ENCODE measurements around the gene ZDHHC11B.
A peak's percentile ranks its signal among the peaks of the same experiment; 100 is the strongest.
"Not testable (repeated sequence)": the region's sequence is repeated elsewhere in the genome, so short reads cannot be mapped to it uniquely, and the experiment has no call there.

Gene ZDHHC11B

DNA sequence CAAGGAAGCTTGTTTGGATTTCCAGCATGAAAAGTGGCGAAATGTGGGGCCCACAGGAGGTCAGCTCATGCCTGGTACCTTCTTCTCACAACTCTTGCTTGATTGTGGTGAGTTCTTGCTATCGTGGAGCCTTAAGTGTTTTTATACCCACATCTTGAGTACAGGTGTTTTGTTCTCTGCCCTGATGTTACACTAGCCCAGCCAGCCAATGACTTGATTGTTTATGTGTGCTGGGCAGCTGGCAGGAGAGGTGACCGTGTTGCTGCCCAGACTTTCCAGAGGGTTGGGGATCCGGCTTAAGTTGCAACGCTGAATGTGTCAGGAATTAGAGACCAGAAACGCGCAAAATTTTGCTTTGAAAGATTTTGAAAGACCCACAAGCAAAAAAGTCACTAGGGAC lies 67.4 kb downstream of the ZDHHC11B start:
- DNase-seq (ENCODE audit: low read depth, low spot score): no peak

DNA sequence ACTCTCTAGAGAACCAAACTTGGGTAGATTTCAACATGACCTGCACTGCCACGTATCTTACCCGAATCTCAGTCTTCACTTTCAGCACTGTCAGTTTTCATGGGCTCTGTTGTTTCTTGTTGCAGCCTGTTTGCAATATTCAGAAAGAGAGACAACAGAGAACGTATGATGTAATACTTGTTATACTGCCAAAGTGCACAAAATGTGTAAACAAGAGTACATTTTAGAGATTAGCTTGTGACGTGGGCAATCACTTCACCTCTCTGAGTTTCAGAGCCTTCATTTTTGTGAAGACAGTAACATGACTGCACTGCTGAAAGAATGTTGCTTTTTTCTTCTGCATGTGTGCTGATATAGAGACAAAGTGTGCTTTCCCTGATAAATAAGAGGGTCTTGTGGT lies 67.8 kb downstream of the ZDHHC11B start:
- DNase-seq (ENCODE audit: low read depth, low spot score): not testable (repeated sequence)

DNA sequence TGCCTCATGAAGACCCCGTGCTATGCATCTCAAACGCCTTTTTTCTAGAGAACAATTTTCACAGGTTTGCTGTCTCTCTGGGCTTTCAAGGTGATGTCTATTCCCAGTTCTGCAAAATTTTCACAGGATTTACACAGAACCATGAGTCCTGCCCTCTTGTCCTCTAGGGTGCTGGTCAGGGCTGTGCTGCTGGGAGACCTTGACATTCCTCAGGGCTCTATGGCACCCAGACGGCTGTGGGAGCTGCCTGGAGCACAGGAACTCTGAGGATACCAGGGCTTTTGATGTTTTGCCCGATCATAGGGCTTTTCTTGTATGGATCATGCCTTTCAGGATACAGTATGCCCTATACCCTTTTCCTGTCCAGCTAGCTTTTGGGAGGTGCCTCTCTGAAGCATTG lies 68.9 kb downstream of the ZDHHC11B start:
- DNase-seq (ENCODE audit: low read depth, low spot score): not testable (repeated sequence)

DNA sequence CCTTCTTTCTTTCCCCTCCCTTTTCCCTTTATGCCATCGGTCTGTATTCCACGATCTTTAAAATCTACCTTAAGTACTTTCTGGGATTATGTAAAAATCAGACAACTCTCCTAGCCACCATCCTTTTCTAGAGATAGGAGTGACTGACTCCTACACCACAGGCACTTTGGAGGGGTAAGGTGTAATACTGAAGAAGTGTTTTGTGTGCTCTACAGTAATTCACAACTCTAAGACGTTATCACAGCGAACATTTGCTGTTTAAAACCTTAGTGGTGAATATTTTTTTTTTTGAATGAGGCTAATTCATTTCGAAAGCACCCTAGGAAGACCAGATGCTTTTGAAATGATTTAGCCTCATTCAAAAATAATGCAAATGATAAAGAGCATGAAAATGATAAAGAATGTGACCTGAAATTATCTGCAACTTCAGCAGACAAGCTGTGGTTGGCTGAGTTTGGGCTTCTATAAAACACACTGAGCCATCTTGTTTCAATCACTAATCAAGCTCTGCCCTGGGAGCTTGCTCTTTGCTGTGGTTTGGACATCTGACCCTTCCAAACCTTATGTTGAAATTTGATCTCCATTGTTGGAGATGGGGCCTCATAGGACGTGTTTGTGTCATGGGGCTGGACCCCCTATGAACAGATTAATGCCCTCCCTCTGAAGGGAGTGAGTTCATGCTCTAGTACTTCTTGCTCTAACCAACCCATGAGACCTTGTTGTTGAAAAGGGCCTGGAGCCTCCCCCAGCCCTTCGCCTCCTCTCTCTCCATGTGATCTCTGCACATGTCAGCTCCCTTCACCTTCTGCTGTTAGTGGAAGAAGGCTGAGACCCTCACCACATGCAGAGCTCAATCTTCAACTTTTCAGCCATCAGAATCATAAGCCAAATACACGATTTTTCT lies 70.1 kb downstream of the ZDHHC11B start:
- DNase-seq (ENCODE audit: low read depth, low spot score): not testable (repeated sequence)

DNA sequence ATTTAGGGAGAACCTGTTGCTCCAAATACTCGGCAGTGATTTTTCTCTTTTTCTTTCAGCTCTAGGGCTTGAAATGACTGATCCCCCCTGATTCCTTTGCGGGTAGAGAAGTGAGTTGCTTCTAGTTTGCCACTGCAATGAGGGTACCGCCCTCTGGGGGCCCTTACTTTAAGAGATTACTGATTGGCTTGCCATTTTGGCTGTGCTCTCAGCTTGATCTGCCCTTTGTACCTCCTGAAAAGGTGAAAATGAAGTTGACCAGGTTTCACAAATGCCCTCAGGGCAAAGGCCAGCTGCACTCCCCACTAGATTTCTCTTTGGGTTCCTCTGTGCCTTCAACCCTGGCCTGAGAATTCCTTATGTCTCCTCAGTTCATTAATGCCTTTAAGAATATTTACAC lies 70.8 kb downstream of the ZDHHC11B start:
- DNase-seq (ENCODE audit: low read depth, low spot score): not testable (repeated sequence)

DNA sequence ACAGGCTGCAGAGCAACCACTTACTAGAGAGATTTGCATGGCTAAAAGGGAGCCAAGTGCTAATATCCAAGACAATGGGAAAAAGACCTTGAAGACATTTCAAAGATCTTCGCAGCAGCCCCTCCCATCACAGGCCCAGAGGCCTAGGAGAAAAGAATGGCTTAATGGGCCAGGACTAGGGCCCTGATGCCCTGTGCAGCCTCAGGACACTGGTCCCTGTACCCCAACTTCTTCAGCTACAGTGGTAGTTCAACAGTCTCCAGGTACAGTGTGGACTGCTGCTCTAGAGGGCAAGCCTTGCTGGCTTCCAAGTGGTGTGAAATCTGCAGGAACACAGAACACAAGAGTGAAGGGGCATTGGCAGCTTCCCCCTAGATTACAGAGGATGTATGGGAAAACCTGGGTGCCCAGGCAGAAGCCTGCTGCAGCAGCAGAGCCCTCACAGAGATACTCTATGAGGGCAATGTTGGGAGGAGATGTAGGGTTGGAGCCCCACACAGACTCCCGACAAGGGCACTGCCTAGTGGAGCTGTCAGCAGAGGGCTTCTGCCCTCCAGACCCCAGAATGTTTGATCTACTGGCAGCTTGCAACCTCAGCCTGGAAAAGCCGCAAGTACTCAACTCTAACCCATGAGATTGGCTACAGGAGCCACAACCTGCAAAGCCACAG lies 75.5 kb downstream of the ZDHHC11B start:
- not testable (repeated sequence) for DNase-seq (ENCODE audit: low read depth, low spot score)

DNA sequence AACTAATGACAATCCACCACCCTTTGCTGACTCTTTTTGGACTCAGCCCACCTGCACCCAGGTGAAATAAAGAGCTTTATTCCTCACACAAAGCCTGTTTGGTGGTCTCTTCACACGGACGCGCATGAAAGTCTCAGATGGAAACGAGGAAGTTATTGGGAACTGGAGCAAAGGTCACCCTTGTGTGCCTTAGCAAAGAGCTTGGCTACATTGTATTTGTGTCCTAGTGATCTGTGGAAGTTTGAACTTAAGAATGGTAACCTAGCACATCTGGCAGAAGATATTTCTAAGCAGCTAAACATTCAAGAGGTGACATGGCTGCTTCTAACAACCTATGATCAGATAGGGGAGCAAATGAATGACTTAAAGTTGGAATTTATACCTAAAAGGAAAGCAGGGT lies 76.2 kb downstream of the ZDHHC11B start:
- DNase-seq (ENCODE audit: low read depth, low spot score): not testable (repeated sequence)

DNA sequence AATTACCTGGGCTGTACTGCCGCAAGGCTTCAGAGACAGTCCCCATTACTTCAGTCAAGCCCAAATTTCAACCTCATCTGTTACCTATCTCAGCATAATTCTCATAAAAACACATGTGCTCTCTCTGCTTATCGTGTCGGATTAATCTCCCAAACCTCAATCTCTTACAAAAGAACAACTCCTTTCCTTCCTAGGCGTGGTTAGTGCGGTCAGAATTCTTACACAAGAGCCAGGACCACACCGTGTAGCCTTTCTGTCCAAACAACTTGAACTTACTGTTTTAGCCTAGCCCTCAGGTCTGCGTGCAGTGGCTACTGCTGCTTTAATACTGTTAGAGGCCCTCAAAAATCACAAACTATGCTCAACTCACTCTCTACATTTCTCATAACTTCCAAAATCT lies 78.4 kb downstream of the ZDHHC11B start:
- DNase-seq (ENCODE audit: low read depth, low spot score): not testable (repeated sequence)

DNA sequence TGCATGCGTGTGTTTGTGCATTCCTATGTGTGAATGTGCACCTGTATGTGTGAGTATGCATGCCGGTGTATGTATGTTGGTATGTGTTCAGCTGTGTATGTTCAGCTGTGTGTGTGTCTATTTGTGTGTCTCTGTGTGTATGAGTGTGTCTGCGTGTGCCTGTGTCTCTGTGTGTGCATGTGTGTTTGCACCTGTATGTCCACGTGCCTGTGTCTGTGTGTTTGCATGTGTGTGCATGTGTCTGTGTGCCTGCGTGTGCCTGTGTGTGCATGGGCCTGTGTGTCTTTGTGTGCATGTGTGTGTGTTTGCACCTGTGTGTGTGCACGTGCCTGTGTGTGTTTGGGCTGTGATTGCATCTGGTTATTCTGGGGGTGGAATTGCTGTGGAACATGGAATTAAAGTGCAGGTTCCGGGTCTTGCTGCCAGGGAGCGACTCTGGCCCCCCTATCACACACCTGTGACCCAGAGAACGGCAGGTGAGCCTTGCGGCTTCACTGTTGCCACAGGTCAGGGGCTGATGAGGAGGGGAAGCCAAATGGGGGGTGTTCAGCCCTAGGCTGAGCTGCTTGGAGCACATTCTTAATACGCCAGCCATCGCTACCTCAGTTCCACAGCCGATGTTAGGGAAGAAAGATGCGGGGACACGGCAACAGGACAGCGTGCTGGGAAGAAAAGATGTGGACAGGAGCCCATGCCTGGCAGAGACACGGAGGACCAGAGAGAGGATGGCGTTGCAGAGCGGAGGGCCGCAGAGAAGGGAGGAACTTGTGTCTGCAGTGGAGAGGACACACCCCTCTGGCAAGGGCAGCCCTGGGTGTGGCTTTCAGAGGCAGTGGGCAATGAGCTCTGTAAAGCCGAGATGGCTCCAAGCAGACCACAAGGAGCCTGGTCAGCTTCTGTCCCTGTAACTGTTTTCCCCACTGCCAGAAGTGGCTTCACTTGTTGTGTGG lies 87.5 kb downstream of the ZDHHC11B start:
- DNase-seq (ENCODE audit: low read depth, low spot score): not testable (repeated sequence)

DNA sequence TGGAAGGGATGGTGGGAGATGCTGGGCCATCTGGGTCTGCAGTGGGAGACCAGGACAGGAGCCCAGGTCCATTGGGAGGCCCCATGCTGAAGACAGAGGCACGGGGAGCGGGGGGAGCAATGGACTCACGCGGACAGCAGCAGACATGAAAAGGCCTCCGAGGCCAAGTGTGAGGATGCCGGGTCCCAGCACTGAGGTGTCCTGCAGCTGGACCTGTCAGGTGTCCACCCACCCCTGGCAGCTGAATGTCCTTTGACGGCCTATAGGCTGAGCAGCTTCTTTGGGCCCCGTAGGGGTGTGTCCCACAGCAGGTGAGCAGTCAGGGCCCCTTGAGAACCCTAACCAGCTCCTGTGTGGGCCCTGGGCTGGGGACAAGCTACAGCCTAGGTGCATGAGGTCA lies 88.3 kb downstream of the ZDHHC11B start:
- DNase-seq (ENCODE audit: low read depth, low spot score): not testable (repeated sequence)

DNA sequence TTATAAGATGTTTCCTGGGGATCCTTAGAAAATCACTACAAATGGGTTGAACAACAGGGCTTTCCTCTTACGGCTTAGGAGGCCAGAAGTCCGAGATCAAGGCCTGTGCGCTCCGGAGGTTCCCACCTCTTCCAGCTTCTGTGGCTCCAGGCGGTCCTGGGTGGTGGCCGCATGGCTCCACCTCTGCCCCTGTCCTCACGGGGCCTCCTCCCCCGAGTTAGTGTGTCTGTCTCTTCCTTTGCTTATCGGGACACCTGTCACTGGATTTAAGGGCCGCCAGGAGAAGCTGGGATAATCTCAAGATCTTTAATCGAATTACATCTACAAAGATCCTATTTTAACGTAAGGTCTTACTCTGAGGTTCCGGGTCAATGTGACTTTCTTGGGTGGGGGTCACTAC lies 89.1 kb downstream of the ZDHHC11B start:
- not testable (repeated sequence) for DNase-seq (ENCODE audit: low read depth, low spot score)

DNA sequence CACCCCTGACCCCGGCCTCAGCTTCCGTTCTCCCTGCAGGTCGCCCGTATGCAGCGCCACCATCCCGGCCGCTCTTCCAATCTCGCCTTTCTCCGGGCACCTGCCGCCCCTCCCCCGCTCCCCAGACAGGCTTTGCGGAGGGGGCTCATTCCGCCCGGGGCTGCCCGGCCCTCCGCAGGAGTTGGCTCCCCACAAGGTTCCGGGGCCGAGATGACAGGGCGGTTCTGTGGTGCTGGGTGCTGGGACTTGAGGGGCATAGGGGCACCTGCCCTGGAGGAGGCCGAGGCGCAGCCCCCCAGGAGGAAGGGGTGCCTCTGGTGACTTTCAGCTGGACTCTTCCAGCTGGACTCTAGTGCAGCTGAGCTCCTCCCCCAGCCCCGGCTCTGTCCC lies 90.5 kb downstream of the ZDHHC11B start:
- DNase-seq (ENCODE audit: low read depth, low spot score): not testable (repeated sequence)

DNA sequence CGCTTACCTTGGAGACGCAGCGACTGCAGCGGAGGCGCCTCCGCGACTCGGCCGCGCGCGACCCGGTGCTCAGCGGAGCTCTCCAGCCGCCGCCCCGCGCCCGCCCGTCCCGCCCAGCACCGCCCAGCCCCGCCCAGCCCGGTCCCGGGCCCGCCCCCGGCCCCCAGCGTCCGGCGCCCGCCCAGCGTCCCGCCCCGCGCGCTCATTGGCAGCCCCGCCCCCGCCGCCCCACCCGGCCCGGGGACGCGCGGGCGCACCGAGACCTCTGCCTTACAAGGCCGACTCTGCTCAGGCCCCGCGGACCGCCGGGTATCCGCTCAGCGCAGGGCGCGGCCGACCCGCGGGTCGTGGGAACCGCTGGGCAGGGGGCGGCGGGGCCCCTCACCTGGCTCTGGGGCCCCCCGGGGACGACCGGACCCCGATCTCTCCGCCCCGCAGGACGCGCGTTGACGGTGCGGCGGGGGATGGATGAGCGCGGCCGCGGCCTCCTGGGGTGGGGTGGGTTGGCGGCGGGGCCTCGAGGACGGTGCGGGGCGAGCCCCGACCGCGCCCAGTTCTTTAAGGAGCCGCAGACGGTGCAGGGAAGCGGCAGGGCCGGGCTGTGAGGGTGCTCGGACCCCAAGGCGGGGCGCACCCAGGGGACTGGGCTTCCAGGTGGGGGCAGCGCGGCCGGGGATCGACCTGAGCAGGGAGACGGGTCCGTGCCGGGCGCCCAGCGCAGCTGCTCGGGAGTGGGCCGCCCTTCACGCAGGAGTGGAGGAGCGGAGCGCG lies 91.1 kb downstream of the ZDHHC11B start, which contains the start of gene TPPP:
TSS of gene TPPP (minus strand) at position 82 of the 771 bp plus-strand sequence. CDS start 15,292 bp downstream, outside the sequence.
- peak; percentile 18 for DNase-seq (ENCODE audit: low read depth, low spot score)

DNA sequence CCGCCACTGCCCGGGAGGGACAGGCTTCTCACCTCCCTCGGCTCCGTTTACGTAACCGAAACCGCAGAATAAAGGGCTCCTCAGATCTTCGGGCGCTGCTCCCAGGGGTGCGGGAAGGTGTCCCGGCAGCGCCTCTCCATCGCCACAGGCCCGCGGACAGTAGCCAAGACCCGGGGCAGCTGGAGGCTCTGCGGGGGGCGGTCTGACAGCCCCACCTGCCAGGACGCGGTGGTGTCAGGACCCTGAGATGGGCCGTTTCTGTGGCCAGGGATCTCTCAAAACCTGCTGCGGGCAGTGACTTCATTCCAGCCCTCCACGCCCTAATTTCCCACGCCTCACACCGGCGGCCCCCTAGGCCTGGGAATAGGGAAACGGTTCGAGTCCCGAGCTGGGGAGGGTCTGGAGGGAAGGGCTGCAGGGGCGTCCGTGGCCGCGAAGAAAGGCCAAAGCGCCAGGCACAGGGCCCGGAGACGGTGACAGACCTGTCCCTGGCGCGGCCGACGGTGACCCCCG lies 91.9 kb downstream of the ZDHHC11B start:
- DNase-seq (ENCODE audit: low read depth, low spot score): not testable (repeated sequence)

DNA sequence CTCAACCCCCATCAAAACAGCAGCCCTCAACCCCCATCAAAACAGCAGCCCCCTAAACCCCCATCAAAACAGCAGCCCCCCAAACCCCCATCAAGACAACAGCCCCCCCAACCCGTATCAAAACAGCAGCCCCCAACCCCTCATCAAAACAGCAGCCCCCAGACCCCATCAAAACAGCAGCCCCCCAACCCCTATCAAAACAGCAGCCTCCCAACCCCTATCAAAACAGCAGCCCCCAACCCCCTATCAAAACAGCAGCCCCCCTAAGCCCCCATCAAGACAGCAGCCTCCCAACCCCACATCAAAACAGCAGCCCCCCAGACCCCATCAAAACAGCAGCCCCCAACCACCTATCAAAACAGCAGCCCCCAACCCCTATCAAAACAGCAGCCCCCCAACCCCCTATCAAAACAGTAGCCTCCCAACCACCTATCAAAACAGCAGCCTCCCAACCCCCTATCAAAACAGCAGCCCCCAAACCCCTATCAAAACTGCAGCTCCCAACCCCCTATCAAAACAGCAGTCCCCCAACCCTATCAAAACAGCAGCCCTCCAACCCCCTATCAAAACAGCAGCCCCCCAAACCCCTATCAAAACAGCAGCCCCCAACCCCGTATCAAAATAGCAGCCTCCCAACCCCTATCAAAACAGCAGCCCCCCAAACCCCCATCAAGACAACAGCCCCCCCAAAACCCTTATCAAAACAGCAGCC lies 92.6 kb downstream of the ZDHHC11B start:
- no peak for DNase-seq (ENCODE audit: low read depth, low spot score)

DNA sequence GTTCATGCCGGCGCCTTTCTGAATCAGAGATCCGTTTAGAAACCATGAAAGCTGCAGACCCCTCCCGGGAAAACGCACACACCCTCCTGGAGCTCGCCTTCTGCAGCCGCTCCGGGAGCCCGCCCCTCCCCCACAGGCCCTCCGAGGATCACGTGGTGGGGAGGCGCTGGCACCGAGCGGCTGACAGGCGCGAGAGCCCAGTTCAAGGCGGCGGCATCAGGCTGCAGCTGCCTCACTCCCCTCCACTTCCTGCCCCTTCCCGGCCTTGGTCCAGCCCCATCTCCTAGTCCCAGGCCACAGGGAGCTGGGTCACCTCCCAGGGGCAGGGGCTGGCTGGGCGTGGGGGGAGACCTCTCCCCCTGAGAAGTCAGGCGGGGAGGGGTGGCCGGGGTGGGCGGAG lies 93.5 kb downstream of the ZDHHC11B start:
- DNase-seq (ENCODE audit: low read depth, low spot score): not testable (repeated sequence)

DNA sequence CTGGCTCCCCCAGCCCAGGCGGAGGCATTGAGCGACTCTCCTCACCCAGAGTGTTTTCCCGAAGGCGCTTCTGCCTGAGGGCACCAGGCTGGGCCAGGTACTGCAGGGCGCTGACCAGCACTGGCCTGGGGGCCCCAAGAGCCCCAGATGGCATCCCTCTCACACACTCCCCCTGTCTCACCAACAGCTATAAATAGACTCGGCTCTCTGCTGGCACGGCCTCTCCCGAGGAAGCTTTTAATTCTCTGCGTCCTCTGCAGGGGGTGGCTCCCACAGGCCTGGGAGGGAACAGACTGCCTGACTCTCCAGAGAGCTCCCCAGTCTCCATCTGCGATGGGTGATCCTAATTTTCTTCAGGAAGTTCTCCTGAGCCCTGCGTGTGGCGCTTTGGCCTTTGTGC lies 94.2 kb downstream of the ZDHHC11B start:
- not testable (repeated sequence) for DNase-seq (ENCODE audit: low read depth, low spot score)

DNA sequence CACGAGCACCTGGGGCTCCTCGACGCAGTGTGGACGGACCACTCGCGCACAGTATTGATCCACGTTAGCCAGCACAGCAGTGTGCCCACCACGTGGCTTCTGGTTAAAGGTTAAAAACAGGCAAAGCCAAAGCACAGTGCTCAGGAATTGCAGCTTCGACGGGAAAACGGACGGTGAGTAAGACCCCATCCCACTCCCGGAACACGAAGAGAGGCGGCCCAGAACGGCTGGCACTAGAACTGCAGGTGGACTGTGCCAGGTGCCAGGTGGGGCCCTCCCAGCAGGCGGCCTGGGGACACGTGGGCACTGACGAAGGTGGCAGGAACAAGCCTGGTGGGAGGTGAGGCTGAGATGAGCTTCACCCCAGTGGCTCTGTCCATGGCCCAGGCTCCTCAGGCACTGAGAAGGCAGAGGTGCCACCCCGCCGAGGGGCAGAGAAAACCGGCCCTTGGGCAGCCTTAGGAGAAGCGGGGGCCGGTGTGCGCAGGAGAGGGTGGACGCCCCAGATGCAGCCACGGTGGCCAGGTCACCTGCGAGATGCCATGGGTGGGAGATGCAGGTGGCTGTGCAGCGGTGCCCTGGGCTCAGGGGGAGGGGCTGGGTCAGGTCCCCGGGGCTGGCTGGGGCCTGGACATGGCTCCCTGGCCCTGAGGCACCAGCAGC lies 96.0 kb downstream of the ZDHHC11B start:
- not testable (repeated sequence) for DNase-seq (ENCODE audit: low read depth, low spot score)

DNA sequence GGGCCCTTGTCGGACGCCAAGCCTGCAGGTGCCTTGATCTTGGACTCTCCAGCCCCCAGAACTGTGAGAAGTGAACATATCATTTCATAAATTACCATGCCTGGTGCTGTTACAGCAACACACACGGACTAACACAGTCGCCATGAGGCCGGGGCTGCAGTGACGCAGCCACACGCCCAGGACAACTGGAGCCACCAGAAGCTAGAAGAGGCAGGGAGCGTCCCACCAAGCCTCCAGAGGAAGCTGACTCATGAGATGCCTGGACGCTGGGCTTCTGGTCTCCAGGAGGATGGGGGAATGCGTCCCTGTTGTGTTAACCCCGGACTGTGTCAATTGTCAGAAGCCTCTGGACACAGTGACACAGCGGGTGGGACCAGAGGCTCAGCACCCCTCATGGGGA lies 97.6 kb downstream of the ZDHHC11B start:
- DNase-seq (ENCODE audit: low read depth, low spot score): not testable (repeated sequence)
